Astrocyte (in vitro differentiated cells and primary cell): ENCODE data around the gene SPRING1. TPM values are rescaled to one million over a fixed set of nuclear protein-coding genes. Genes with fewer than 3 reads are reported as not detected.

Source experiments
- DNase-seq: peaks from one replicate; pipeline ENCODE4 v3.0.0-alpha.2; 2010; ENCODE audit warnings: low read depth
- FAIRE-seq: peaks from 2 replicates; lab custom pipeline; 2011; peaks lifted over from hg19 to GRCh38; lab: Jason Lieb, UNC
- H2AFZ ChIP-seq: 2 replicates; pipeline ENCODE4 v1.6.0; 2012; ENCODE audit warnings: low read depth, low read length, inconsistent platforms
- H3K27ac ChIP-seq: 2 replicates; pipeline ENCODE4 v1.5.1; 2011; ENCODE audit warnings: low read depth, low read length, inconsistent platforms
- H3K27me3 ChIP-seq: 2 replicates; pipeline ENCODE4 v1.6.0; 2011; ENCODE audit warnings: low read length, inconsistent platforms; ENCODE audit not compliant: insufficient read depth
- H3K36me3 ChIP-seq: 2 replicates; pipeline ENCODE4 v1.5.1; 2011; ENCODE audit warnings: low read length, inconsistent platforms; ENCODE audit not compliant: insufficient read depth
- H3K4me1 ChIP-seq: 2 replicates; pipeline ENCODE4 v1.5.1; 2011; ENCODE audit warnings: low read length, inconsistent platforms; ENCODE audit not compliant: insufficient read depth
- H3K4me2 ChIP-seq: 2 replicates; pipeline ENCODE4 v1.6.0; 2012; ENCODE audit warnings: low read length, inconsistent platforms
- H3K4me3 ChIP-seq: 2 replicates; pipeline ENCODE4 v1.5.1; 2011; ENCODE audit warnings: low read depth, mild to moderate bottlenecking, low read length, inconsistent platforms; ENCODE audit not compliant: insufficient read depth
- H3K79me2 ChIP-seq: 2 replicates; pipeline ENCODE4 v1.6.0; 2012; ENCODE audit warnings: mild to moderate bottlenecking, low read length, inconsistent platforms; ENCODE audit not compliant: insufficient read depth
- H3K9ac ChIP-seq: 2 replicates; pipeline ENCODE4 v1.6.0; 2012; ENCODE audit warnings: mild to moderate bottlenecking, low read length, inconsistent platforms
- H3K9me3 ChIP-seq: 2 replicates; pipeline ENCODE4 v1.5.1; 2012; ENCODE audit warnings: low read depth, mild to moderate bottlenecking, low read length, inconsistent platforms; ENCODE audit not compliant: insufficient read depth
- H4K20me1 ChIP-seq: 2 replicates; pipeline ENCODE4 v1.6.0; 2012; ENCODE audit warnings: low read length, inconsistent platforms; ENCODE audit not compliant: insufficient read depth
- H3K27ac Mint-ChIP-seq: one replicate; pipeline ENCODE4 v1.8.0; 2021; ENCODE audit warnings: mild to moderate bottlenecking, mixed read lengths; ENCODE audit not compliant: unreplicated experiment
- H3K27me3 Mint-ChIP-seq: one replicate; pipeline ENCODE4 v1.8.0; 2021; ENCODE audit warnings: low read depth, mixed read lengths; ENCODE audit not compliant: unreplicated experiment
- H3K36me3 Mint-ChIP-seq: one replicate; pipeline ENCODE4 v1.8.0; 2021; ENCODE audit warnings: low read depth, mixed read lengths; ENCODE audit not compliant: unreplicated experiment
- H3K4me1 Mint-ChIP-seq: one replicate; pipeline ENCODE4 v1.8.0; 2021; ENCODE audit warnings: low read depth, mixed read lengths; ENCODE audit not compliant: unreplicated experiment
- H3K4me3 Mint-ChIP-seq: one replicate; pipeline ENCODE4 v1.8.0; 2021; ENCODE audit warnings: mild to moderate bottlenecking, moderate library complexity, mixed read lengths; ENCODE audit not compliant: unreplicated experiment
- H3K9me3 Mint-ChIP-seq: one replicate; pipeline ENCODE4 v1.8.0; 2021; ENCODE audit warnings: mild to moderate bottlenecking, mixed read lengths; ENCODE audit not compliant: unreplicated experiment
- CTCF ChIP-seq: IDR thresholded peaks from 2 replicates; pipeline ENCODE4 v1.5.1; 2011; ENCODE audit warnings: low read depth, mild to moderate bottlenecking, inconsistent platforms, low read length, moderate library complexity; ENCODE audit not compliant: insufficient read depth
- EZH2 ChIP-seq: IDR thresholded peaks from 2 replicates; pipeline ENCODE4 v1.6.1; 2012; ENCODE audit warnings: mild to moderate bottlenecking, low read length, inconsistent platforms; ENCODE audit not compliant: insufficient read depth
- total RNA-seq: library from RNA; stranded (reverse); gene quantifications from 2 replicates; pipeline ENCODE4 v1.2.1, GENCODE V29; 2021

SPRING1 gene
- total RNA-seq, 1 donor from 2014 or later = 54.2 TPM

DNA sequence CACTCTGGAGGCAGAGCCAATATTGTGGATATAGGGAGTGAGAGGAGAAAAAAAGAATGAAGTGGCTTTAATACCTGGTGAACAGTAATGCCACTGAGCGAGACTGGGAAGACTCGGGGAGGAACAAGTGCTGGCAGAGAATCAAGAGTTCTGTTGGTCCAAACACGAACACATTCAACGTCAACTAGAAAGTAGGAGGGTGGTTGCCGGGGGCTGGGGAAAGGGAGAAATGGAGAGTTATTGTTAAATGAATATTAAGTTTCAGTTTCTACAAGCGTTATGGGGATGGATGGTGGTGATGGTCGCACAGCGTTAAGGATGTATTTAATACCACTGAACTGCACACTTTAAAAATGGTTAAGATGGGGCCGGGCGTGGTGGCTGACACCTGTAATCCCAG, 2.8 kb downstream of the SPRING1 start:
- H3K9ac ChIP-seq = no peak overlapping the region
- Mint-ChIP-seq H3K4me3 (no peak overlapping the region), H3K27me3 (no peaks in the 10 kb centered on the region), H3K36me3 (peaks cover 2% of the 10 kb centered on the region), H3K9me3 (no peaks in the 10 kb centered on the region), H3K27ac (no peak overlapping the region), H3K4me1 (peaks cover 8% of the 10 kb centered on the region)
- peaks cover 13% of the 10 kb centered on the region for H3K4me1 ChIP-seq
- H3K36me3 ChIP-seq = peaks cover 3% of the 10 kb centered on the region
- H2AFZ ChIP-seq = no peak overlapping the region
- no peak overlapping the region for H3K4me3 ChIP-seq
- no peak for FAIRE-seq
- no peak overlapping the region for H3K27ac ChIP-seq
- no peak overlapping the region for H3K4me2 ChIP-seq
- peaks cover 50% of the 10 kb centered on the region for H4K20me1 ChIP-seq
- peaks cover 61% of the 10 kb centered on the region for H3K79me2 ChIP-seq
- no peaks in the 10 kb centered on the region for H3K27me3 ChIP-seq
- no peak for DNase-seq
- no peaks in the 10 kb centered on the region for H3K9me3 ChIP-seq
- TF ChIP-seq EZH2 = no peak
- no peak for TF ChIP-seq CTCF

- Mint-ChIP-seq H3K27me3 (no peaks in the 10 kb centered on the region), H3K4me3 (peak overlapping the region; percentile 22), H3K4me1 (peaks cover 8% of the 10 kb centered on the region), H3K36me3 (peaks cover 2% of the 10 kb centered on the region), H3K9me3 (no peaks in the 10 kb centered on the region), H3K27ac (no peak overlapping the region)
- Histone ChIP-seq H4K20me1 (peaks cover 54% of the 10 kb centered on the region), H3K27ac (no peak overlapping the region), H2AFZ (no peak overlapping the region), H3K27me3 (no peaks in the 10 kb centered on the region), H3K4me3 (no peak overlapping the region), H3K4me2 (no peak overlapping the region), H3K79me2 (peaks cover 65% of the 10 kb centered on the region), H3K9ac (no peak overlapping the region), H3K36me3 (peaks cover 5% of the 10 kb centered on the region), H3K4me1 (peaks cover 13% of the 10 kb centered on the region), H3K9me3 (no peaks in the 10 kb centered on the region)
- no peak for FAIRE-seq
- no peak for DNase-seq
- TF ChIP-seq EZH2 (no peak), CTCF (no peak)
Measured at GRCh38 chr12:116734156-116734768, 3.6 kb downstream of the SPRING1 start.

DNA sequence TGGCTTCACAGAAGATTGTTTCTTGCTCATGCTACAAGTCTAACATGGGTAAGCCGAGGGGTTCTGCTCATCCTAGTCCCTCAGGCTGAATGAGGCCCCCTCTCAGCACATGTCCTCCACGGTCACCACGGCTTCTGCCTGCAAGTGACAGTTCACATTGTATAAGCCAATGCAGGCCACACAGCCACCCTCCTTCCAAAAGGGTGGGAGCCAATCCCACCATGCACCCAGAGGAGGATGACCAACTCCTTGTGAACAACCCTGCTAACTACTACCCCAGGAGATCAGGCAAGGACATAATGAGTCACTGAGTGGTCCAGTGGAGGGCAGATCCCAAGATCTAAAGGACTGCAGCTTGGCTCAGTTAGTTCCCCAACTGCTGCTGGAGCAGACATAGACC, 6.1 kb downstream of the SPRING1 start:
- H3K27me3 ChIP-seq = no peaks in the 10 kb centered on the region
- no peak overlapping the region for H3K9ac ChIP-seq
- peaks cover 77% of the 10 kb centered on the region for H3K79me2 ChIP-seq
- Mint-ChIP-seq H3K4me3 (no peak overlapping the region), H3K27me3 (no peaks in the 10 kb centered on the region), H3K9me3 (no peaks in the 10 kb centered on the region), H3K36me3 (peaks cover 2% of the 10 kb centered on the region), H3K27ac (no peak overlapping the region), H3K4me1 (peaks cover 8% of the 10 kb centered on the region)
- H3K4me3 ChIP-seq = no peak overlapping the region
- TF ChIP-seq CTCF (no peak), EZH2 (no peak)
- H3K36me3 ChIP-seq = peaks cover 7% of the 10 kb centered on the region
- H2AFZ ChIP-seq = no peak overlapping the region
- DNase-seq (no peak), FAIRE-seq (no peak)
- no peaks in the 10 kb centered on the region for H3K9me3 ChIP-seq
- H3K4me1 ChIP-seq = peaks cover 6% of the 10 kb centered on the region
- no peak overlapping the region for H3K4me2 ChIP-seq
- H3K27ac ChIP-seq = no peak overlapping the region
- peaks cover 65% of the 10 kb centered on the region for H4K20me1 ChIP-seq
